SU-DHL-6 (cell line): Measurements from ENCODE around the gene HAAO.

Experiments used
- H2AFZ ChIP-seq: fragments of 200-600 bp; sonication (generic); 2 replicates; pipeline ENCODE4 v1.6.1; 2014; ENCODE audit warnings: low read depth, mild to moderate bottlenecking, moderate library complexity, mixed read lengths, antibody characterized with exemption, low read length; ENCODE audit not compliant: severe bottlenecking
- H3F3A ChIP-seq: fragments of 200-600 bp; shearing (Covaris generic); 2 replicates; pipeline ENCODE4 v1.6.0; 2016; ENCODE audit warnings: antibody characterized with exemption, mild to moderate bottlenecking; ENCODE audit not compliant: insufficient read depth
- H3K27ac ChIP-seq: fragments of 200-600 bp; sonication (generic); 2 replicates; pipeline ENCODE4 v1.5.1; 2016; ENCODE audit warnings: low read depth, mild to moderate bottlenecking, low read length, moderate library complexity, mixed read lengths
- H3K27me3 ChIP-seq: fragments of 200-600 bp; sonication (generic), shearing (Covaris generic); 2 replicates; pipeline ENCODE4 v1.6.0; 2014; ENCODE audit warnings: mild to moderate bottlenecking, low read length
- H3K36me3 ChIP-seq: fragments of 200-600 bp; sonication (generic); 2 replicates; pipeline ENCODE4 v1.6.1; 2014; ENCODE audit warnings: mild to moderate bottlenecking, low read length, mixed read lengths
- H3K4me2 ChIP-seq: fragments of 300-600, 200-600 bp; shearing (Covaris generic), sonication (generic); 2 replicates; pipeline ENCODE4 v1.6.0; 2014; ENCODE audit warnings: low read length, low read depth, mild to moderate bottlenecking; ENCODE audit not compliant: poor library complexity, severe bottlenecking
- H3K4me3 ChIP-seq: fragments of 200-600 bp; sonication (generic); 2 replicates; pipeline ENCODE4 v1.5.1; 2014; ENCODE audit warnings: antibody characterized with exemption, low read length, mild to moderate bottlenecking, mixed read lengths; ENCODE audit not compliant: insufficient read depth, poor library complexity, severe bottlenecking
- H3K79me2 ChIP-seq: fragments of 200-600 bp; sonication (generic); 2 replicates; pipeline ENCODE4 v1.6.1; 2014; ENCODE audit warnings: mild to moderate bottlenecking, low read length, moderate library complexity; ENCODE audit not compliant: insufficient read depth
- H3K9ac ChIP-seq: fragments of 200-600 bp; sonication (generic); 2 replicates; pipeline ENCODE4 v1.7.0; 2014; ENCODE audit warnings: mild to moderate bottlenecking, low read length
- H3K9me2 ChIP-seq: fragments of 200-600 bp; sonication (generic); replicated peaks from 2 replicates; pipeline ENCODE4 v1.6.1; 2014; ENCODE audit warnings: low read length; ENCODE audit not compliant: insufficient read depth
- H3K9me3 ChIP-seq: fragments of 200-600 bp; sonication (generic); 2 replicates; pipeline ENCODE4 v1.6.1; 2014; ENCODE audit warnings: low read length, mixed read lengths; ENCODE audit not compliant: insufficient read depth
- H4K20me1 ChIP-seq: fragments of 200-600 bp; sonication (generic); 2 replicates; pipeline ENCODE4 v1.6.1; 2014; ENCODE audit warnings: low read depth, mild to moderate bottlenecking, antibody characterized with exemption, low read length, moderate library complexity, mixed read lengths
- CTCF ChIP-seq: fragments of 200-600 bp; sonication (generic); IDR thresholded peaks from one replicate; pipeline ENCODE4 v1.5.1; 2017; ENCODE audit warnings: antibody characterized with exemption, mild to moderate bottlenecking, low read length, moderate library complexity; ENCODE audit not compliant: insufficient read depth, poor library complexity, severe bottlenecking
- EZH2phosphoT487 ChIP-seq: fragments of 200-600 bp; sonication (generic), shearing (Covaris generic); conservative IDR thresholded peaks from 2 replicates; pipeline ENCODE4 v1.6.1; 2018; ENCODE audit warnings: mild to moderate bottlenecking, antibody characterized with exemption, low read length, moderate library complexity, mixed read lengths

The HAAO gene

DNA sequence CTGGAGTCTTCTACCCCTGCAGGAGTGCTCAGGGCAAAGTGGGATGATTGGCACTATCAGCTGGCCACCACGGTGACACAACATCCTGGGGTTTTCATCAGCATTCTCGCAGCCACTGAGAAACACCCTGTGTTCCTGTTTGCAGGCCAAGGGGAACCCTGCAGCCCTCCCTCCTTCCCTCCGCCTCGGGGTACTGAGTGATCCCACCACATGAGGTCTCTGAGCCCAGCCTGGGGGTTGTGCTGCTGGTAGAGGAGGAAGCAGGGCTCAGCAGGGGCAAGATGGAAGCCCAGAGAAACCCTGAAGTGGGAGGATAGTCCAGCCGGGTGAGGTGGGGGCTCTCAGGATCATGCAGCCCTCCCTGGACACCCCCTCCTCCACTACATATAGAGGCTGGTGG lies 28.3 kb downstream of the HAAO start, which contains the start of gene OXER1:
Gene OXER1, minus strand, starts transcription at position 40 of the 400 bp plus-strand sequence. CDS start 73 bp downstream, outside the sequence.
- H3F3A ChIP-seq: no peaks in the 10 kb centered on the region
- H3K36me3 ChIP-seq: no peaks in the 10 kb centered on the region
- H3K79me2 ChIP-seq: no peaks in the 10 kb centered on the region
- H3K27me3 ChIP-seq: no peaks in the 10 kb centered on the region
- TF ChIP-seq EZH2phosphoT487 (no peak), CTCF (no peak)
- no peak within 1 kb of the TSS for H3K27ac ChIP-seq
- no peak within 1 kb of the TSS for H3K4me2 ChIP-seq
- H2AFZ ChIP-seq: no peak within 1 kb of the TSS
- no peaks in the 10 kb centered on the region for H3K9me3 ChIP-seq
- H3K4me3 ChIP-seq: no peak within 1 kb of the TSS
- H4K20me1 ChIP-seq: no peaks in the 10 kb centered on the region
- H3K9ac ChIP-seq: no peak within 1 kb of the TSS
- H3K9me2 ChIP-seq: no peaks in the 10 kb centered on the region

DNA sequence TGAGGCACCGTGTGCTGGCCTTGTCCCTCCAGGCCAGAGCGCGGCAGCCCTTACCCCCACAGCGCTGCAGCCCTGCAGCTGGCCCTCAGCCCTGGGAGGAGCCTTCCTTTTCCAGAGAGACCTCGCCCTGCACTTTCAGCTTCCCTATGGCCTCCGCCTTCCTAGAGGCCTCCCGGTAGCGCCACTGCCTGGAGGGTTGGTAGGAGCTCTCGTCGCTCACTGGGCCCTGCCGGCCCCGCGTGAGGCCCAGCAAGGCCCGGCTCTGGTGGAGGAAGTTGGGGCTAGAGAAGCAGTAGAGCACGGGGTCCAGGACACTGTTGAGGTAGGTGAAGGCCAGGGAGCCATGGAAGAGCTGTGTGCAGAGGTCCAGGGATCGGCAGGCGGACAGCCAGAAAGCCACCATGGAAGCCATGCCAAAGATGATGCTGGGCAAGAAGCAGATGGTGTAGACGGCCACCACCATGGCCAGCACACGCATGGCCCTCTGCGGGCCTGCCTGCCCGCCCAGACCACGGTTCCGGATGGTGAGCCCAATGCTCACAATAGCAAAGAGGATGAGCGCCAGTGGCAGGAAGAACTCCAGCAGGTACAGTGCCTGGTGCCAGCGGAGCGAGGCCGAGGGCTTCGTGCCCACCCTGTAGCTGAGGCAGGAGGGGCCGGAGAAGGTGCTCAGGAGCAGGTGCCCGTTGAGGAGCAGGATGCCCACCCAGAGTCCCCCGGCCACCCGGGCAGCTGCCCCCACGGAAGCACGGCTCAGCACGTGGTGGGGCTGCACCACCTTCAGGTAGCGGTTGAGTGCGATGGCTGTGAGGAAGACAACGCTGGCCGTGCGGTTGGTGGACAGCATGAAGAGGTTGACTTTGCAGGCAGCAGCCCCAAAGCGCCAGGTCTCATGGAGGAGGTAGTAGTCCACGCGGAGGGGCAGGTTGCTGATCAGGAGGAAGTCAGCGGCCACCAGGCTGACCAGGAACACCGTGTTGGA lies 29.3 kb downstream of the HAAO start:
- H4K20me1 ChIP-seq: no peaks in the 10 kb centered on the region
- no peak overlapping the region for H2AFZ ChIP-seq
- H3K36me3 ChIP-seq: no peaks in the 10 kb centered on the region
- TF ChIP-seq EZH2phosphoT487 (no peak), CTCF (no peak)
- no peak overlapping the region for H3K4me3 ChIP-seq
- no peaks in the 10 kb centered on the region for H3F3A ChIP-seq
- no peak overlapping the region for H3K27ac ChIP-seq
- no peaks in the 10 kb centered on the region for H3K9me2 ChIP-seq
- no peak overlapping the region for H3K9ac ChIP-seq
- no peak overlapping the region for H3K4me2 ChIP-seq
- H3K9me3 ChIP-seq: no peaks in the 10 kb centered on the region
- no peaks in the 10 kb centered on the region for H3K27me3 ChIP-seq
- H3K79me2 ChIP-seq: no peaks in the 10 kb centered on the region

- Histone ChIP-seq H3K36me3 (no peaks in the 10 kb centered on the region), H3K27me3 (no peaks in the 10 kb centered on the region), H3K4me3 (no peak overlapping the region), H3K27ac (no peak overlapping the region), H3K9me3 (no peaks in the 10 kb centered on the region), H3F3A (no peaks in the 10 kb centered on the region), H3K79me2 (no peaks in the 10 kb centered on the region), H2AFZ (no peak overlapping the region), H3K9me2 (no peaks in the 10 kb centered on the region), H4K20me1 (no peaks in the 10 kb centered on the region), H3K4me2 (no peak overlapping the region), H3K9ac (no peak overlapping the region)
- no peak for TF ChIP-seq EZH2phosphoT487
- TF ChIP-seq CTCF: no peak
Observed at GRCh38 chr2:42762155-42762554, 30.2 kb downstream of the HAAO start.
